D721Med (cell line): ENCODE measurements around the gene CLEC7A.

Source experiments
- DNase-seq: peaks from one replicate; pipeline ENCODE4 v3.0.0; 2011; ENCODE audit warnings: low spot score; ENCODE audit not compliant: insufficient read length
- FAIRE-seq: peaks from 2 replicates; lab custom pipeline; 2011; peaks lifted over from hg19 to GRCh38; lab: Jason Lieb, UNC
- TF ChIP-seq, protein P1 (sequence below): IDR thresholded peaks from 2 replicates; pipeline ENCODE4 v1.5.1; 2012; ENCODE audit warnings: mild to moderate bottlenecking, control low read depth; ENCODE audit not compliant: insufficient read depth; ENCODE audit errors: missing control alignments

The CLEC7A gene

DNA sequence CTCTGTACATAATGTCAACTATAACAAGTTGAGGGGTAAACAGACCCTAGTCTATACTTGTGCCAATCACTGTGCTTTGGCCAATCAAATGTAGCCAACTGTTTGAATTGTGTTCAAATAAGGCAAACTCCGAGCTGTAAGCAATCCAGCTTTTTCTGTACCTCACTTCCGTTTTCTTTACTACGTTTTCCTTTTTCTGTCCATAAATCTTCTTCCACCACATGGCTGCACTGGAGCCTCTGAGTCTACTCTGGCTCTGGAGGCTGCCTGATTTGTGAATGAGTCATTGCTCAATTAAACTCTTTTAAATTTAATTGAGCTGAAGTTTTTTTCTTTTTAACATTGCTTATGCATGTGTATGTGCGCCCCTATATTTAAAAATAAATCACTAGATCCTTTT, 60.9 kb downstream of the CLEC7A start:
- DNase-seq (no peak), FAIRE-seq (no peak)
- TF ChIP-seq, protein P1, sequence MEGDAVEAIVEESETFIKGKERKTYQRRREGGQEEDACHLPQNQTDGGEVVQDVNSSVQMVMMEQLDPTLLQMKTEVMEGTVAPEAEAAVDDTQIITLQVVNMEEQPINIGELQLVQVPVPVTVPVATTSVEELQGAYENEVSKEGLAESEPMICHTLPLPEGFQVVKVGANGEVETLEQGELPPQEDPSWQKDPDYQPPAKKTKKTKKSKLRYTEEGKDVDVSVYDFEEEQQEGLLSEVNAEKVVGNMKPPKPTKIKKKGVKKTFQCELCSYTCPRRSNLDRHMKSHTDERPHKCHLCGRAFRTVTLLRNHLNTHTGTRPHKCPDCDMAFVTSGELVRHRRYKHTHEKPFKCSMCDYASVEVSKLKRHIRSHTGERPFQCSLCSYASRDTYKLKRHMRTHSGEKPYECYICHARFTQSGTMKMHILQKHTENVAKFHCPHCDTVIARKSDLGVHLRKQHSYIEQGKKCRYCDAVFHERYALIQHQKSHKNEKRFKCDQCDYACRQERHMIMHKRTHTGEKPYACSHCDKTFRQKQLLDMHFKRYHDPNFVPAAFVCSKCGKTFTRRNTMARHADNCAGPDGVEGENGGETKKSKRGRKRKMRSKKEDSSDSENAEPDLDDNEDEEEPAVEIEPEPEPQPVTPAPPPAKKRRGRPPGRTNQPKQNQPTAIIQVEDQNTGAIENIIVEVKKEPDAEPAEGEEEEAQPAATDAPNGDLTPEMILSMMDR = no peak

DNA sequence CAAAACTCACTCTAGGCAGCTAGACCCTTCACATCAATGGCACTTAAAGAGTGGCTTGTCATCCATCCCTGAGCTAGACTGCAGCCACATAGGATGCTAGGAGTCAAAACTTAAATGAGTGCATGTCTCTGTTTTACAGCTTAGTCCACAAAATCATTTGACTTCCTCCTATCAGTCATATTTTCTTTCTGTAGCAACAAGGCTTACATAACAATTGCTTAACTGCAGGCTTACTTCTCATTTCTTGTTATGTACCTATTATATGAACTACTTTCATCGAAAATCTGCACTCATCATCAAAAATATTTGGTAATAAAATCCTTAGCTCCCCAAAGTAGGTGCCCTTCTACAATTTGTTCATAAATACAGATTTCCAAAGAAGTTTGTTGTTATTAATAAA, 61.4 kb downstream of the CLEC7A start:
- FAIRE-seq (no peak), DNase-seq (no peak)
- TF ChIP-seq, protein P1 = no peak

- DNase-seq (no peak), FAIRE-seq (no peak)
- TF ChIP-seq, protein P1 = no peak
Measured at GRCh38 chr12:10067942-10068341, 62.1 kb downstream of the CLEC7A start.

DNA sequence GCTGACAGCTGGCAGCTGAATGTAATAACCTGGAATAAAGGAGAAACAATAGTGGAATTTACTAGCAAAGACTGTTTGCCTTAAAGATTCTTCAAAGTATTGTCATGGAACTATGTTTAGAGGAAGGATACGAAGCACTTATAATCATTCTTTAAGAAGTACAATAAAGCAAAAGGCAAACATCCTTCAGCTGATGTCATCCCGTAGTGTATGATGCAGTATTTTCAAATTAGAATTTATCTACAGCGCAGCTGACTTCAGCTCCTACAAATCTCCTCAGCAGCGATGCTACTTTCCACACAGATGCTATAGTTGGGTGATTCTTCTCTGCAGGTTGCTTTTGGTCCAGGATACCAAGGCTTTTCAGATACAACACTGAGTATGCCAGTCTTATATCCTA, 62.7 kb downstream of the CLEC7A start:
- DNase-seq (no peak), FAIRE-seq (no peak)
- TF ChIP-seq, protein P1 = no peak
